OCI-LY7 (cell line): ENCODE results near the gene MKKS. TPM values are rescaled to one million over a fixed set of nuclear protein-coding genes. Genes with fewer than 3 reads are reported as not detected.

Experiments used
- BruUV-seq: library from RNA; stranded (reverse); fragments of 400-500 nt; replicated peaks from 2 replicates; lab custom pipeline; 2021; lab: Mats Ljungman, UMichigan
- CTCF ChIA-PET: fragments of 300-600 bp; sonication (Branson Sonifier 250); formaldehyde crosslinking; loops from one replicate; lab custom pipeline; 2022; ENCODE audit warnings: antibody characterized with exemption; ENCODE audit not compliant: unreplicated experiment; lab: Charles Lee
- POLR2A ChIA-PET: fragments of 300-600 bp; sonication (Branson Sonifier 250); formaldehyde crosslinking; loops from one replicate; lab custom pipeline; 2022; ENCODE audit warnings: antibody characterized with exemption; lab: Charles Lee
- DNase-seq: peaks from one replicate; pipeline ENCODE4 v3.0.0-alpha.2; 2015; ENCODE audit warnings: low spot score
- H2AFZ ChIP-seq: fragments of 200-600 bp; sonication (generic), shearing (Covaris generic); 2 replicates; pipeline ENCODE4 v1.6.1; 2014; ENCODE audit warnings: mild to moderate bottlenecking, antibody characterized with exemption, low read length, moderate library complexity
- H3K27ac ChIP-seq: fragments of 200-600 bp; sonication (generic); 2 replicates; pipeline ENCODE4 v1.5.1; 2014; ENCODE audit warnings: mixed run types, low read depth, mild to moderate bottlenecking, moderate library complexity, low read length, inconsistent platforms; ENCODE audit not compliant: poor library complexity, severe bottlenecking
- H3K36me3 ChIP-seq: fragments of 200-600 bp; sonication (generic); 2 replicates; pipeline ENCODE4 v1.6.1; 2014; ENCODE audit warnings: mild to moderate bottlenecking, antibody characterized with exemption, low read length, moderate library complexity, mixed read lengths; ENCODE audit not compliant: insufficient read depth
- H3K4me1 ChIP-seq: fragments of 200-600 bp; sonication (generic); 2 replicates; pipeline ENCODE4 v1.5.1; 2014; ENCODE audit warnings: mild to moderate bottlenecking, low read length; ENCODE audit not compliant: insufficient read depth, poor library complexity, severe bottlenecking
- H3K4me2 ChIP-seq: fragments of 200-600 bp; sonication (generic); 2 replicates; pipeline ENCODE4 v1.6.1; 2014; ENCODE audit warnings: mild to moderate bottlenecking, low read length
- H3K4me3 ChIP-seq: fragments of 200-600 bp; sonication (generic); 2 replicates; pipeline ENCODE4 v1.5.1; 2014; ENCODE audit warnings: mild to moderate bottlenecking, low read depth, low read length; ENCODE audit not compliant: poor library complexity, severe bottlenecking
- H3K79me2 ChIP-seq: fragments of 200-600 bp; sonication (generic); 2 replicates; pipeline ENCODE4 v1.6.1; 2016; ENCODE audit warnings: low read depth, mild to moderate bottlenecking, low read length, moderate library complexity, mixed read lengths; ENCODE audit not compliant: insufficient read depth
- H3K9me2 ChIP-seq: fragments of 200-600 bp; sonication (generic); 2 replicates; pipeline ENCODE4 v1.6.1; 2016; ENCODE audit warnings: mild to moderate bottlenecking, low read length, mixed read lengths; ENCODE audit not compliant: insufficient read depth
- H3K9me3 ChIP-seq: fragments of 200-600 bp; sonication (generic); 2 replicates; pipeline ENCODE4 v1.6.1; 2014; ENCODE audit warnings: mild to moderate bottlenecking, mixed run types, low read length, mixed read lengths
- H4K20me1 ChIP-seq: fragments of 200-600 bp; sonication (generic); 2 replicates; pipeline ENCODE4 v1.6.1; 2014; ENCODE audit warnings: mild to moderate bottlenecking, antibody characterized with exemption, low read length, moderate library complexity, mixed read lengths; ENCODE audit not compliant: insufficient read depth
- CTCF ChIP-seq: fragments of 200-600 bp; sonication (generic); conservative IDR thresholded peaks from 2 replicates; pipeline ENCODE4 v1.5.1; 2014; ENCODE audit warnings: mild to moderate bottlenecking, antibody characterized with exemption, low read length, moderate library complexity, mixed read lengths
- EZH2phosphoT487 ChIP-seq: fragments of 200-600 bp; sonication (generic); IDR thresholded peaks from 2 replicates; pipeline ENCODE4 v1.6.1; 2018; ENCODE audit warnings: low read depth, borderline replicate concordance, mild to moderate bottlenecking, mixed run types, antibody characterized with exemption, low read length, moderate library complexity, mixed read lengths
- intact Hi-C: fragments of 100-400 bp; cut with micrococcal nuclease; formaldehyde crosslinking; loops from one replicate; pipeline ENCODE4 v1.10.0; 2022; ENCODE audit not compliant: unreplicated experiment
- total RNA-seq, 2 experiments: library from RNA; depleted of rRNA in 1 of 2; stranded (reverse); fragments of >200 nt in 1 of 2; shearing (Covaris generic) in 1 of 2; gene quantifications; 2 replicates each; pipeline ENCODE4 v1.2.3, GENCODE V29; 2014 to 2022

The MKKS gene
- total RNA-seq, 2 experiments from 2014 or later: 1.0 to 5.6 TPM

GRCh38 chr20:10469056-10469455 is 35.0 kb upstream of the MKKS start:
- no peak overlapping the region for H2AFZ ChIP-seq
- no peaks in the 10 kb centered on the region for H3K79me2 ChIP-seq
- H3K4me3 ChIP-seq: no peak overlapping the region
- no TSS peak for BruUV-seq
- TF ChIP-seq CTCF: no peak
- TF ChIP-seq EZH2phosphoT487: no peak
- no peaks in the 10 kb centered on the region for H4K20me1 ChIP-seq
- no peaks in the 10 kb centered on the region for H3K4me1 ChIP-seq
- ChIA-PET CTCF (no interaction called here), POLR2A (no interaction called here)
- H3K36me3 ChIP-seq: peaks cover 3% of the 10 kb centered on the region; the same call in 1 of the 2 replicates
- DNase-seq: no peak
- no peak overlapping the region for H3K27ac ChIP-seq
- H3K4me2 ChIP-seq: no peak overlapping the region
- H3K9me3 ChIP-seq: no peaks in the 10 kb centered on the region
- H3K9me2 ChIP-seq: no peaks in the 10 kb centered on the region
- intact Hi-C loops: no loop called here

- Histone ChIP-seq H2AFZ (no peak overlapping the region), H4K20me1 (no peaks in the 10 kb centered on the region), H3K36me3 (peaks cover 3% of the 10 kb centered on the region; the same call in 1 of the 2 replicates), H3K9me2 (no peaks in the 10 kb centered on the region), H3K27ac (no peak overlapping the region), H3K4me2 (no peak overlapping the region), H3K79me2 (no peaks in the 10 kb centered on the region), H3K9me3 (no peaks in the 10 kb centered on the region), H3K4me3 (no peak overlapping the region), H3K4me1 (no peaks in the 10 kb centered on the region)
- no TSS peak for BruUV-seq
- intact Hi-C loops: no loop called here
- DNase-seq: no peak
- POLR2A ChIA-PET: no interaction called here
- CTCF ChIA-PET: interaction anchor here (0.8 kb wide), 1 partner anchor 35 kb away, joined by 3 read pairs; the partner anchor contains the start of gene MKKS
- TF ChIP-seq CTCF (no peak), EZH2phosphoT487 (no peak)
These were observed 34.4 kb upstream of the MKKS start for GRCh38 chr20:10468340-10468845.

- intact Hi-C loops: no loop called here
- POLR2A ChIA-PET: no interaction called here
- no peaks in the 10 kb centered on the region for H3K4me1 ChIP-seq
These were observed 33.8 kb upstream of the MKKS start for GRCh38 chr20:10467681-10468339.

More at GRCh38 chr20:10467681-10468339, 33.8 kb upstream of the MKKS start:
- Histone ChIP-seq H3K9me2 (no peaks in the 10 kb centered on the region), H3K4me2 (no peak overlapping the region), H3K36me3 (peaks cover 3% of the 10 kb centered on the region; the same call in 1 of the 2 replicates), H3K79me2 (no peaks in the 10 kb centered on the region), H3K27ac (no peak overlapping the region), H3K9me3 (no peaks in the 10 kb centered on the region), H4K20me1 (no peaks in the 10 kb centered on the region), H3K4me3 (no peak overlapping the region), H2AFZ (no peak overlapping the region)
- CTCF ChIA-PET: interaction anchor here (0.8 kb wide), 1 partner anchor 34 kb away, joined by 3 read pairs; the partner anchor contains the start of gene MKKS
- no peak for DNase-seq
- no peak for TF ChIP-seq CTCF
- TF ChIP-seq EZH2phosphoT487: no peak
- no TSS peak for BruUV-seq
